GM23248 (cell line): Measurements from ENCODE around the gene ZG16. TPM values are rescaled to one million over a fixed set of nuclear protein-coding genes. Genes with fewer than 3 reads are reported as not detected.
A peak's percentile ranks its signal among the peaks of the same experiment; 100 is the strongest.

Experiments
- DNase-seq: peaks from one replicate; pipeline ENCODE4 v3.0.0-alpha.2; 2015
- H2AFZ ChIP-seq: fragments of 200-600 bp; sonication (generic); 2 replicates; pipeline ENCODE4 v1.6.1; 2016; ENCODE audit warnings: antibody characterized with exemption
- H3F3A ChIP-seq: fragments of 200-600 bp; sonication (generic); 2 replicates; pipeline ENCODE4 v1.6.1; 2016; ENCODE audit warnings: mild to moderate bottlenecking, antibody characterized with exemption, mixed run types; ENCODE audit not compliant: insufficient read depth
- H3K27ac ChIP-seq: fragments of 200-600 bp; sonication (generic); 2 replicates; pipeline ENCODE4 v1.5.1; 2016; ENCODE audit warnings: mild to moderate bottlenecking
- H3K27me3 ChIP-seq: fragments of 200-600 bp; sonication (generic); replicated peaks from 2 replicates; pipeline ENCODE4 v1.6.1; 2016; ENCODE audit warnings: mild to moderate bottlenecking; ENCODE audit not compliant: insufficient read depth
- H3K36me3 ChIP-seq: fragments of 200-600 bp; sonication (generic); 2 replicates; pipeline ENCODE4 v1.6.1; 2016; ENCODE audit warnings: low read depth, mild to moderate bottlenecking
- H3K4me1 ChIP-seq: fragments of 200-600 bp; sonication (generic); 2 replicates; pipeline ENCODE4 v1.6.1; 2016; ENCODE audit warnings: mild to moderate bottlenecking; ENCODE audit not compliant: insufficient read depth
- H3K4me2 ChIP-seq: fragments of 200-600 bp; sonication (generic); one replicate; pipeline ENCODE4 v1.6.1; 2016; ENCODE audit warnings: mild to moderate bottlenecking; ENCODE audit not compliant: unreplicated experiment
- H3K4me3 ChIP-seq: fragments of 200-600 bp; sonication (generic); 2 replicates; pipeline ENCODE4 v1.5.1; 2016; ENCODE audit warnings: mild to moderate bottlenecking
- H3K79me2 ChIP-seq: fragments of 200-600 bp; sonication (generic); 2 replicates; pipeline ENCODE4 v1.6.1; 2016; ENCODE audit warnings: mild to moderate bottlenecking; ENCODE audit not compliant: insufficient read depth
- H3K9ac ChIP-seq: fragments of 200-600 bp; sonication (generic); 2 replicates; pipeline ENCODE4 v1.6.1; 2016; ENCODE audit warnings: mild to moderate bottlenecking
- H3K9me2 ChIP-seq: fragments of 200-600 bp; sonication (generic); 2 replicates; pipeline ENCODE4 v1.6.1; 2016; ENCODE audit warnings: mixed run types, mild to moderate bottlenecking, moderate library complexity; ENCODE audit not compliant: insufficient read depth
- H3K9me3 ChIP-seq: fragments of 200-600 bp; sonication (generic); one replicate; pipeline ENCODE4 v1.6.1; 2017; ENCODE audit warnings: low read depth
- H4K20me1 ChIP-seq: fragments of 200-600 bp; sonication (generic); 2 replicates; pipeline ENCODE4 v1.6.0; 2016; ENCODE audit not compliant: insufficient read depth
- EZH2 ChIP-seq: fragments of 200-600 bp; sonication (generic); IDR thresholded peaks from 2 replicates; pipeline ENCODE4 v1.6.1; 2018; ENCODE audit warnings: antibody characterized with exemption, mild to moderate bottlenecking; ENCODE audit not compliant: insufficient read depth, poor library complexity, severe bottlenecking
- EZH2phosphoT487 ChIP-seq: fragments of 200-600 bp; sonication (generic); IDR thresholded peaks from 2 replicates; pipeline ENCODE4 v1.6.1; 2018; ENCODE audit warnings: antibody characterized with exemption, moderate library complexity, mild to moderate bottlenecking, low read depth; ENCODE audit not compliant: insufficient read depth
- WGBS, 2 experiments: methylation state at CpG; one replicate each; pipeline ENCODE4 v1.1.6; 2015 to 2017; ENCODE audit warnings: low lambda C conversion rate in 2 of 2, low coverage in 1 of 2; ENCODE audit errors: missing lambda C conversion rate in 2 of 2; 5-methylcytosine and 5-hydroxymethylcytosine counted together
- in situ Hi-C: fragments of 300-500 bp; cut with MboI; formaldehyde crosslinking; loops from 2 replicates; pipeline ENCODE4 v1.15.0; 2020
- polyA plus RNA-seq: library from polyadenylated mRNA; unstranded; fragments of >200 nt; fragmentation: Nextera tagmentation; extraction: Ambion mirVana; gene quantifications from 2 replicates; pipeline ENCODE4 v1.2.1, GENCODE V29; 2016
- total RNA-seq: library from RNA; depleted of rRNA; stranded (reverse); fragments of >200 nt; shearing (Covaris generic); gene quantifications from 2 replicates; pipeline ENCODE4 v1.2.3, GENCODE V29; 2014

Gene ZG16
- total and polyA plus RNA-seq, 2 experiments from 2014 or later = not detected

- in situ Hi-C loops = no loop called here
- peaks cover 32% of the 10 kb centered on the region for H3F3A ChIP-seq
- peak overlapping the region; percentile 84 for H3K4me2 ChIP-seq
- TF ChIP-seq EZH2phosphoT487 = no peak
- TF ChIP-seq EZH2 = no peak
- DNase-seq = no peak
- no peaks in the 10 kb centered on the region for H3K36me3 ChIP-seq
- H3K9me2 ChIP-seq = no peaks in the 10 kb centered on the region
- peak overlapping the region; percentile 80 for H3K4me3 ChIP-seq
- no peaks in the 10 kb centered on the region for H3K9me3 ChIP-seq
- no peaks in the 10 kb centered on the region for H3K27me3 ChIP-seq
- no peak overlapping the region for H2AFZ ChIP-seq
- H3K4me1 ChIP-seq = peaks cover 27% of the 10 kb centered on the region
- peaks cover 22% of the 10 kb centered on the region for H3K79me2 ChIP-seq
- 27 to 35% methylated on average over 23 to 25 of the region's 25 CpGs for WGBS, 2 experiments
- H4K20me1 ChIP-seq = no peaks in the 10 kb centered on the region
- peak overlapping the region; percentile 86 for H3K9ac ChIP-seq
- peak overlapping the region; percentile 68 for H3K27ac ChIP-seq
These were observed 30.3 kb downstream of the ZG16 start for GRCh38 chr16:29808219-29808900.

GRCh38 chr16:29809031-29809747 lies 31.1 kb downstream of the ZG16 start:
- Histone ChIP-seq H4K20me1 (no peaks in the 10 kb centered on the region), H2AFZ (no peak overlapping the region), H3K4me1 (peaks cover 27% of the 10 kb centered on the region), H3F3A (peaks cover 24% of the 10 kb centered on the region), H3K36me3 (no peaks in the 10 kb centered on the region), H3K79me2 (peaks cover 22% of the 10 kb centered on the region), H3K27me3 (no peaks in the 10 kb centered on the region), H3K9me3 (no peaks in the 10 kb centered on the region), H3K4me2 (peak overlapping the region; percentile 5), H3K4me3 (peak overlapping the region; percentile 80), H3K9ac (peak overlapping the region; percentile 86), H3K9me2 (no peaks in the 10 kb centered on the region), H3K27ac (0 out of 2 replicates have a peak overlapping the region, but pooled peaks have one; percentile 74)
- 72 to 89% methylated on average over 21 to 27 of the region's 31 CpGs for WGBS, 2 experiments
- no peak for TF ChIP-seq EZH2
- no peak for TF ChIP-seq EZH2phosphoT487
- no peak for DNase-seq
- in situ Hi-C loops = no loop called here

DNA sequence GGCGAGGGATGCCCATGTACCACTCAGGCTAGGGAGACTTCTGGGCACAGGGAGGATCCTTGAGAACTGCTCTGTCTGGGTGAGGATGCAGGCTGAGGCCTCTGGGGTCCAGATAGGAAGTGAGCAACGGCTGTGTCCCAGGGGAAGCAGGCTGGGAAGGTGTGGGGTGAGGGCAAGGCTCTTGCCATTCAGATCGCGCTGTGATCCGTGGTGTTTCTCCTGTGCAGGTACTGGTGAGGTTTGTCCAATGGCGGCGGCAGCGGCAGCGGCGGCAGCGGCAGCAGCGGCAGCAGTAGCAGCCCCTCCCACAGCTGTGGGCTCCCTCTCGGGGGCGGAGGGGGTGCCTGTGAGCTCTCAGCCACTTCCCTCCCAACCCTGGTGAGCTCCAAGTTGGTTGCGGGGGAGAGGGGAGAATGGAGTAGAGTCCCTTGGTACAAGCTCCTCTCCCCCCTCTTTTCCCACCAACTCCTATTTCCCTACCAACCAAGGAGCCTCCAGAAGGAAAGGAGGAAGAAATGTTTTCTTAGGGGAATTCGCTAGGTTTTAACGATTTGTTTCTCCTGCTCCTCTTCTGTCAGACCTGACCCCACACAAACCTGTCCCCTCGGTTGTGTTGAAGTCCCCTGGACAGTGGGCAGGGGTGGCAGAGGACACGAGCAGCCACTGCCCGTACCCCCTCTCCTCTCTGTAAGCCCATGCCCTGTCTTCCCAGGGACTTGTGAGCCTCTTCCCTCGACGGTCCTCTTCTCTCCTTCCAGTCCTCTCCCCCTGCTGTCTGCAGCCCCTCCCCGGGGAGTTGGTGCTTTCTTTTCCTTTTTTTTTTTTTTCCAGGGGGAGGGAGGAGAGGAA lies 32.0 kb downstream of the ZG16 start:
- H3K9ac ChIP-seq = peak overlapping the region; percentile 86
- peak overlapping the region; percentile 74 for H3K27ac ChIP-seq
- peak; percentile 54 for DNase-seq
- peaks cover 22% of the 10 kb centered on the region for H3K79me2 ChIP-seq
- 0 out of 2 replicates have a peak overlapping the region, but pooled peaks have one; percentile 77 for H3K4me3 ChIP-seq
- H3K4me2 ChIP-seq = no peak overlapping the region
- peaks cover 26% of the 10 kb centered on the region for H3K4me1 ChIP-seq
- no peaks in the 10 kb centered on the region for H3K9me3 ChIP-seq
- TF ChIP-seq EZH2phosphoT487 (no peak), EZH2 (no peak)
- no peaks in the 10 kb centered on the region for H3K9me2 ChIP-seq
- WGBS, 2 experiments = 72 to 79% methylated on average over 20 to 23 of the region's 23 CpGs
- H3F3A ChIP-seq = peaks cover 20% of the 10 kb centered on the region; the same call in 1 of the 2 replicates
- in situ Hi-C loops = loop anchor here (10.0 kb wide), 1 partner anchor 205 kb away; the partner anchor contains the start of gene DOC2A
- no peaks in the 10 kb centered on the region for H3K36me3 ChIP-seq
- no peaks in the 10 kb centered on the region for H4K20me1 ChIP-seq
- no peak overlapping the region for H2AFZ ChIP-seq
- no peaks in the 10 kb centered on the region for H3K27me3 ChIP-seq

DNA sequence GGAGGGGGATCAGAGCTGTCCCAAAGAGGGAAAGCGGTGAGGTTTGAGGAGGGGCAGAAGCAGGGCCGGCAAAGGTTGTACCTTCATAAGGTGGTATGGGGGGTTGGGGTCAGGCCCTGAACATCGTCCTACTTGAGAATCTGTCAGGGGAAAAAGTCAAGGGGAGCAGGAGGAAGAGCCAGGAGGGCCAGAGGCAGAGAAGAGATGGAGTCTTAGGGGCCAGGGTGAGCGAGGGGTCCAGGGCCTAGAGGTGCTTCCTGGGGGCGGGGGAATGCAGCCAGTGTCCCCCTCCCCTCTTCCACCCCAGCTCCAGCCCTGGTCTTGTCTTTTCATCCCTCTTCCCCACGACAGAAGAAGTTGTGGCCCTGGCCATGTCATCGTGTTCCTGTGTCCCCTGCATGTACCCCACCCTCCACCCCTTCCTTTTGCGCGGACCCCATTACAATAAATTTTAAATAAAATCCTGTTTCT lies 32.7 kb downstream of the ZG16 start:
- peak overlapping the region; percentile 77 for H3K4me3 ChIP-seq
- peak overlapping the region; percentile 89 for H3K4me2 ChIP-seq
- in situ Hi-C loops = loop anchor here (10.0 kb wide), 1 partner anchor 204 kb away; the partner anchor contains the start of gene DOC2A
- peaks cover 20% of the 10 kb centered on the region; the same call in 1 of the 2 replicates for H3F3A ChIP-seq
- H3K9me3 ChIP-seq = no peaks in the 10 kb centered on the region
- H2AFZ ChIP-seq = no peak overlapping the region
- TF ChIP-seq EZH2 (no peak), EZH2phosphoT487 (no peak)
- peaks cover 22% of the 10 kb centered on the region for H3K79me2 ChIP-seq
- no peaks in the 10 kb centered on the region for H4K20me1 ChIP-seq
- no peaks in the 10 kb centered on the region for H3K36me3 ChIP-seq
- peak overlapping the region; percentile 74 for H3K27ac ChIP-seq
- no peaks in the 10 kb centered on the region for H3K27me3 ChIP-seq
- 22 to 25% methylated on average over 9 of the region's 9 CpGs for WGBS, 2 experiments
- peak overlapping the region; percentile 71 for H3K9ac ChIP-seq
- H3K4me1 ChIP-seq = peaks cover 29% of the 10 kb centered on the region
- no peak for DNase-seq
- no peaks in the 10 kb centered on the region for H3K9me2 ChIP-seq
